Measurements from ENCODE around the gene UFSP2.

The UFSP2 gene

DNA sequence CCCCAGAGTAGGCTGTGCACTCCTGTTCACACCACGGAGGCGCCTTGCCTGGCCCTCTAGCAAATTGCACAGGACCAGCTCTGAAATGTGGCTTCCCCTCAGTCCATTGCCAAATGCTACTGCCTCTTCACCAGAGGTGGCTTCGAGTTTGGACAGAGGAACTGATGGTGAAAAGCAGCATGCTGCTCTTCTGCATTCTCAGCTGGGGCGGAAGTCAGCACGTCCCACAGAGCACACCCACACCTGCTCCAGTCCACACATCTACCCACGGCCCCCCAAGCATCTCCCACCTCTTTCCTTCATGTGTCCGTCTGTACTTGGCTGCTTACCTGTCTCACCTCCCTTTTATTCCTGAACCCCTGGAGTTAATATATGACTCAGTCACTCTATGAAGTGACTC lies 73.6 kb downstream of the UFSP2 start:
- DNase-seq (ENCODE audit: low read depth) = no peak

- no peak for DNase-seq (ENCODE audit: low read depth)
Measured at GRCh38 chr4:185351691-185352090, 74.1 kb downstream of the UFSP2 start.
